HepG2 (cell line): ENCODE data around the gene ZNF514. TPM values are rescaled to one million over a fixed set of nuclear protein-coding genes. Genes with fewer than 3 reads are reported as not detected.
A peak's percentile ranks its signal among the peaks of the same experiment; 100 is the strongest.

Experiments
- ARHGAP35 ChIP-seq: sonication (generic); formaldehyde crosslinking; IDR thresholded peaks from 2 replicates; pipeline ENCODE4 v1.9.0; 2022; ENCODE audit warnings: mild to moderate bottlenecking, inconsistent platforms, moderate library complexity, missing genetic modification reagents, borderline replicate concordance
- CSRNP2 ChIP-seq: sonication (generic); formaldehyde crosslinking; conservative IDR thresholded peaks from 2 replicates; pipeline ENCODE4 v1.8.0; 2022; ENCODE audit warnings: low read depth, missing genetic modification reagents
- GATA4 ChIP-seq: sonication (generic); IDR thresholded peaks from 2 replicates; pipeline ENCODE4 v1.6.1; 2016; ENCODE audit warnings: antibody characterized with exemption, low read depth, borderline replicate concordance
- HOXA9 ChIP-seq: sonication (generic); formaldehyde crosslinking; IDR thresholded peaks from 2 replicates; pipeline ENCODE4 v1.8.1; 2022; ENCODE audit warnings: missing genetic modification reagents, mild to moderate bottlenecking, moderate library complexity, borderline replicate concordance
- NFAT5 ChIP-seq: sonication (generic); formaldehyde crosslinking; IDR thresholded peaks from 2 replicates; pipeline ENCODE4 v1.4.0; 2020; ENCODE audit warnings: missing genetic modification reagents
- NR3C1 ChIP-seq: sonication (generic); formaldehyde crosslinking; IDR thresholded peaks from 2 replicates; pipeline ENCODE4 v1.4.0; 2020; ENCODE audit warnings: missing genetic modification reagents
- PLSCR1 ChIP-seq: sonication (generic); formaldehyde crosslinking; IDR thresholded peaks from 2 replicates; pipeline ENCODE4 v1.5.0; 2020; ENCODE audit warnings: missing genetic modification reagents, mild to moderate bottlenecking, borderline replicate concordance
- POLR2AphosphoS2 ChIP-seq: IDR thresholded peaks from 2 replicates; pipeline ENCODE4 v1.6.1; 2011; ENCODE audit warnings: low read depth, low read length, improper control_type of control experiment
- PTBP1 ChIP-seq: fragments of 200-400 bp; formaldehyde crosslinking; IDR thresholded peaks from 2 replicates; pipeline ENCODE4 v1.6.1; 2018; ENCODE audit warnings: low read length, low read depth; ENCODE audit not compliant: poor library complexity, severe bottlenecking
- SMAD9 ChIP-seq: sonication (generic); formaldehyde crosslinking; IDR thresholded peaks from 2 replicates; pipeline ENCODE4 v1.5.1; 2020; ENCODE audit warnings: mild to moderate bottlenecking, missing genetic modification reagents
- SSRP1 ChIP-seq: IDR thresholded peaks from 2 replicates; pipeline ENCODE4 v1.6.1; 2016; ENCODE audit warnings: control low read depth
- STAT5B ChIP-seq: sonication (generic); formaldehyde crosslinking; IDR thresholded peaks from 2 replicates; pipeline ENCODE4 v1.4.0; 2020; ENCODE audit warnings: missing genetic modification reagents
- TOPORS ChIP-seq: sonication (generic); formaldehyde crosslinking; IDR thresholded peaks from 2 replicates; pipeline ENCODE4 v1.8.0; 2023; ENCODE audit warnings: mild to moderate bottlenecking, missing genetic modification reagents
- ZBTB1 ChIP-seq: sonication (generic); formaldehyde crosslinking; IDR thresholded peaks from 2 replicates; pipeline ENCODE4 v1.4.0; 2020; ENCODE audit warnings: missing genetic modification reagents, borderline replicate concordance
- ZNF20 ChIP-seq: sonication (generic); formaldehyde crosslinking; IDR thresholded peaks from 2 replicates; pipeline ENCODE4 v1.4.0; 2020; ENCODE audit warnings: mild to moderate bottlenecking, moderate library complexity, missing genetic modification reagents
- ZNF333 ChIP-seq: sonication (generic); formaldehyde crosslinking; IDR thresholded peaks from 2 replicates; pipeline ENCODE4 v1.4.0; 2020; ENCODE audit warnings: mild to moderate bottlenecking, missing genetic modification reagents, borderline replicate concordance
- ZNF367 ChIP-seq: sonication (generic); formaldehyde crosslinking; IDR thresholded peaks from 2 replicates; pipeline ENCODE4 v1.4.0; 2020; ENCODE audit warnings: missing genetic modification reagents, borderline replicate concordance
- ZNF556 ChIP-seq: sonication (generic); formaldehyde crosslinking; IDR thresholded peaks from 2 replicates; pipeline ENCODE4 v1.4.0; 2020; ENCODE audit warnings: mild to moderate bottlenecking, missing genetic modification reagents, borderline replicate concordance
- ZNF615 ChIP-seq: sonication (generic); formaldehyde crosslinking; IDR thresholded peaks from 2 replicates; pipeline ENCODE4 v1.5.0; 2020; ENCODE audit warnings: mild to moderate bottlenecking, missing genetic modification reagents, borderline replicate concordance
- ZNF782 ChIP-seq: sonication (generic); formaldehyde crosslinking; IDR thresholded peaks from 2 replicates; pipeline ENCODE4 v1.4.0; 2020; ENCODE audit warnings: missing genetic modification reagents, mild to moderate bottlenecking, borderline replicate concordance
- ZNF879 ChIP-seq: sonication (generic); formaldehyde crosslinking; IDR thresholded peaks from 2 replicates; pipeline ENCODE4 v1.8.1; 2023; ENCODE audit warnings: missing genetic modification reagents
- polyA plus RNA-seq, 8 experiments: library from polyadenylated mRNA; depleted of rRNA in 3 of 8; stranded (reverse) in 7 of 8; unstranded in 1 of 8; fragments of >200 nt; fragmentation: Illumina TruSeq in 4 of 8; extraction: Trizol in 4 of 8; gene quantifications; 2 replicates each; pipeline versions ENCODE4 v1.2.1 to v1.2.3, GENCODE V29; 2011 to 2016; ENCODE audit warnings: low read depth in 4 of 8, missing spikeins in 1 of 8, mixed read lengths in 1 of 8; ENCODE audit not compliant: insufficient read depth in 1 of 8
- total RNA-seq, 5 experiments: library from RNA; depleted of rRNA; stranded (reverse); fragments of >200 nt; fragmentation: Illumina TruSeq; extraction: Trizol; gene quantifications; 2 replicates each; pipeline ENCODE4 v1.2.3, GENCODE V29; 2016; ENCODE audit warnings: low read depth in 1 of 5

Gene ZNF514
- total and polyA plus RNA-seq, 2 of the 13 experiments (the other 11 are each of a cell fraction or from before 2014, with no cell fraction given) = 15.2 to 18.7 TPM

GRCh38 chr2:95165371-95166064, 5.9 kb upstream of the ZNF514 start, which contains the start of gene ZNF2 (continued):
- TF ChIP-seq NFAT5 (CRISPR knock-in tag) (no peak), ZNF615 (CRISPR knock-in tag) (peak; percentile 0; the same call in 1 of the 2 replicates), GATA4 (peak; percentile 62; the same call in 1 of the 2 replicates), SMAD9 (CRISPR knock-in tag) (no peak; the same call in 1 of the 2 replicates), HOXA9 (CRISPR knock-in tag) (peak; percentile 78), ZBTB1 (CRISPR knock-in tag) (no peak; the same call in 1 of the 2 replicates), TOPORS (peak; percentile 85), STAT5B (CRISPR knock-in tag) (no peak; the same call in 1 of the 2 replicates), ZNF20 (CRISPR knock-in tag) (no peak), SSRP1 (peak; percentile 38; the same call in 1 of the 2 replicates), PLSCR1 (CRISPR knock-in tag) (no peak), POLR2AphosphoS2 (peak; percentile 91; the same call in 1 of the 2 replicates), ZNF367 (CRISPR knock-in tag) (0 out of 2 replicates have a peak, but pooled peaks have one; percentile 11), ZNF782 (CRISPR knock-in tag) (peak; percentile 48; the same call in 1 of the 2 replicates), ZNF556 (CRISPR knock-in tag) (no peak), PTBP1 (no peak), ARHGAP35 (CRISPR knock-in tag) (no peak; the same call in 1 of the 2 replicates), ZNF879 (CRISPR knock-in tag) (no peak; the same call in 1 of the 2 replicates), CSRNP2 (CRISPR knock-in tag) (no peak), ZNF333 (no peak; the same call in 1 of the 2 replicates), NR3C1 (CRISPR knock-in tag) (no peak)
